Adipose tissue (tissue), 3 donors: ENCODE data around the gene LMNB1. TPM values are rescaled to one million over a fixed set of nuclear protein-coding genes. Genes with fewer than 3 reads are reported as not detected.
"Not testable (repeated sequence)": the region's sequence is repeated elsewhere in the genome, so short reads cannot be mapped to it uniquely, and the experiment has no call there.

Source experiments
- H3K27ac ChIP-seq: one replicate; pipeline ENCODE4 v1.5.1; 2013; ENCODE audit warnings: low read depth, low read length
- WGBS, 3 donors: extraction: QIAGEN DNeasy Blood & Tissue Kit; methylation state at CpG; one replicate each; pipeline ENCODE4 v1.1.7; 2013; 5-methylcytosine and 5-hydroxymethylcytosine counted together
- polyA plus RNA-seq, 3 donors: library from polyadenylated mRNA; stranded (reverse); fragments of 200-250 nt; gene quantifications; one replicate each; pipeline ENCODE4 v1.2.3, GENCODE V29; 2013
- donor health status: healthy with polysubstance abuse.
- donor health status: Bipolar disorder and iron deficiency.
- donor health status: healthy.

The LMNB1 gene
- polyA plus RNA-seq: 10 to 100 TPM in 2 of 3 donors, 1 to 10 TPM in 1; 2.2 to 13.6 (median 11.3) TPM

GRCh38 chr5:126776499-126777256, at the start of gene LMNB1:
Gene LMNB1 (plus strand): TSS chr5:126777136. CDS start chr5:126777509, 373 bp downstream.
- peak within 1 kb of the TSS; percentile 78 for H3K27ac ChIP-seq
- WGBS, 3 donors: 0 to 1% (median 0%) methylated on average over 70 to 74 of the region's 74 CpGs

GRCh38 chr5:126732716-126733115, 44.2 kb upstream of the LMNB1 start:
- H3K27ac ChIP-seq: no peak overlapping the region
- 21 to 50% (median 37%) methylated on average over 2 of the region's 2 CpGs for WGBS, 3 donors

- 92 to 98% (median 95%) methylated on average over 18 of the region's 18 CpGs for WGBS, 3 donors
- H3K27ac ChIP-seq: not testable (repeated sequence)
Measured at GRCh38 chr5:126734573-126734972, 42.4 kb upstream of the LMNB1 start.

- 71 to 87% (median 81%) methylated on average over 3 of the region's 3 CpGs for WGBS, 3 donors
- H3K27ac ChIP-seq: peak overlapping the region; percentile 31
Measured at GRCh38 chr5:126736141-126736540, 40.8 kb upstream of the LMNB1 start.

GRCh38 chr5:126741361-126741760, 35.6 kb upstream of the LMNB1 start:
- WGBS, 3 donors: 87 to 92% (median 89%) methylated on average over 9 of the region's 9 CpGs

GRCh38 chr5:126742425-126742824, 34.5 kb upstream of the LMNB1 start:
- WGBS, 3 donors: 80 to 88% (median 83%) methylated on average over 2 of the region's 2 CpGs
- H3K27ac ChIP-seq: no peak overlapping the region

More at GRCh38 chr5:126741361-126741760, 35.6 kb upstream of the LMNB1 start:
- H3K27ac ChIP-seq: no peak overlapping the region

GRCh38 chr5:126744836-126745235, 32.1 kb upstream of the LMNB1 start:
- WGBS, 3 donors: 61 to 72% (median 63%) methylated on average over 2 of the region's 2 CpGs
- no peak overlapping the region for H3K27ac ChIP-seq

- WGBS, 3 donors: 75 to 78% (median 76%) methylated on average over 7 of the region's 7 CpGs
- H3K27ac ChIP-seq: no peak overlapping the region
Measured at GRCh38 chr5:126745259-126745992, 31.5 kb upstream of the LMNB1 start.

- no peak overlapping the region for H3K27ac ChIP-seq
Measured at GRCh38 chr5:126746290-126746689, 30.6 kb upstream of the LMNB1 start.

GRCh38 chr5:126752081-126752785, 24.7 kb upstream of the LMNB1 start:
- 76 to 81% (median 76%) methylated on average over 3 of the region's 5 CpGs for WGBS, 3 donors
- no peak overlapping the region for H3K27ac ChIP-seq

GRCh38 chr5:126753227-126753626, 23.7 kb upstream of the LMNB1 start:
- H3K27ac ChIP-seq: no peak overlapping the region
- 64 to 80% (median 67%) methylated on average over 4 of the region's 4 CpGs for WGBS, 3 donors

- no peak overlapping the region for H3K27ac ChIP-seq
- 57 to 87% (median 63%) methylated on average over 4 of the region's 4 CpGs for WGBS, 3 donors
Measured at GRCh38 chr5:126754609-126755008, 22.3 kb upstream of the LMNB1 start.

GRCh38 chr5:126755593-126755992, 21.3 kb upstream of the LMNB1 start:
- 37 to 59% (median 40%) methylated on average over 4 of the region's 4 CpGs for WGBS, 3 donors
- no peak overlapping the region for H3K27ac ChIP-seq

- H3K27ac ChIP-seq: no peak overlapping the region
- WGBS, 3 donors: 42 to 65% (median 61%) methylated on average over 2 of the region's 2 CpGs
Measured at GRCh38 chr5:126757713-126758357, 19.1 kb upstream of the LMNB1 start.

GRCh38 chr5:126763371-126763770, 13.6 kb upstream of the LMNB1 start:
- WGBS, 3 donors: 82 to 87% (median 86%) methylated on average over 4 to 5 of the region's 5 CpGs

GRCh38 chr5:126769703-126770102, 7.2 kb upstream of the LMNB1 start:
- WGBS, 3 donors: 90 to 95% (median 94%) methylated on average over 1 of the region's 1 CpG
- H3K27ac ChIP-seq: no peak overlapping the region

More at GRCh38 chr5:126763371-126763770, 13.6 kb upstream of the LMNB1 start:
- H3K27ac ChIP-seq: no peak overlapping the region

GRCh38 chr5:126773536-126773935, 3.4 kb upstream of the LMNB1 start:
- WGBS, 3 donors: 92 to 94% (median 92%) methylated on average over 13 of the region's 13 CpGs
- not testable (repeated sequence) for H3K27ac ChIP-seq

- not testable (repeated sequence) for H3K27ac ChIP-seq
- WGBS, 3 donors: 94 to 95% (median 94%) methylated on average over 14 of the region's 14 CpGs
Measured at GRCh38 chr5:126774595-126774994, 2.3 kb upstream of the LMNB1 start.
